K562 (cell line): ENCODE measurements around the gene PHLDB3. TPM values are rescaled to one million over a fixed set of nuclear protein-coding genes. Genes with fewer than 3 reads are reported as not detected.
A peak's percentile ranks its signal among the peaks of the same experiment; 100 is the strongest.

Source experiments
- ETV1 ChIP-seq: fragments of 450-650 bp; conservative IDR thresholded peaks from 2 replicates; pipeline ENCODE4 v1.6.1; 2016; ENCODE audit warnings: missing genetic modification characterization, control low read depth, low read depth, missing compliant biosample characterization
- GATA2 ChIP-seq: sonication (generic); formaldehyde crosslinking; IDR thresholded peaks from 2 replicates; pipeline ENCODE4 v1.4.0; 2020; ENCODE audit warnings: mild to moderate bottlenecking, missing genetic modification reagents
- HNRNPL ChIP-seq: fragments of 200-400 bp; formaldehyde crosslinking; IDR thresholded peaks from 2 replicates; pipeline ENCODE4 v1.6.1; 2017; ENCODE audit warnings: low read depth, mild to moderate bottlenecking, low read length
- JUN ChIP-seq, 2 experiments: sonication (generic) in 1 of 2; formaldehyde crosslinking in 1 of 2; IDR thresholded peaks; 2 replicates each; pipeline versions ENCODE4 v1.6.1 to v1.8.0; 2012 to 2022; ENCODE audit warnings: borderline replicate concordance in 2 of 2, mild to moderate bottlenecking in 2 of 2, improper control_type of control experiment in 1 of 2, low read depth in 1 of 2, low read length in 1 of 2, missing genetic modification reagents in 1 of 2
- MYC ChIP-seq, 2 experiments: fragments of 250-450 bp in 1 of 2; sonication (Bioruptor Pico) in 1 of 2; IDR thresholded peaks; 2 replicates each; pipeline versions ENCODE4 v1.5.1 to v1.6.1; 2012 to 2021; ENCODE audit warnings: low read depth in 2 of 2, borderline replicate concordance in 1 of 2, improper control_type of control experiment in 1 of 2, low read length in 1 of 2, mild to moderate bottlenecking in 1 of 2, moderate library complexity in 1 of 2
- NELFE ChIP-seq: IDR thresholded peaks from 2 replicates; pipeline ENCODE4 v1.6.1; 2011; ENCODE audit warnings: mild to moderate bottlenecking; ENCODE audit not compliant: insufficient read depth, insufficient read length
- NFIC ChIP-seq: fragments of 450-650 bp; IDR thresholded peaks from 2 replicates; pipeline ENCODE4 v1.6.1; 2017; ENCODE audit warnings: mild to moderate bottlenecking, inconsistent platforms
- POLR2H ChIP-seq: IDR thresholded peaks from 2 replicates; pipeline ENCODE4 v1.6.1; 2016; ENCODE audit warnings: missing genetic modification characterization, low read depth, mild to moderate bottlenecking, control low read depth, missing compliant biosample characterization, moderate library complexity
- PTTG1 ChIP-seq: fragments of 450-650 bp; IDR thresholded peaks from 2 replicates; pipeline ENCODE4 v1.6.1; 2016; ENCODE audit warnings: low read depth, mild to moderate bottlenecking, missing genetic modification characterization, missing compliant biosample characterization
- RCOR1 ChIP-seq, 2 experiments: IDR thresholded peaks; 2 replicates each; pipeline ENCODE4 v1.6.1; 2012; ENCODE audit warnings: low read depth in 2 of 2, low read length in 2 of 2, borderline replicate concordance in 1 of 2, improper control_type of control experiment in 1 of 2
- RFX1 ChIP-seq: fragments of 450-650 bp; IDR thresholded peaks from 2 replicates; pipeline ENCODE4 v1.6.1; 2016; ENCODE audit warnings: mild to moderate bottlenecking, moderate library complexity
- RFX5 ChIP-seq: IDR thresholded peaks from 2 replicates; pipeline ENCODE4 v1.6.1; 2011; ENCODE audit warnings: low read depth, mild to moderate bottlenecking, improper control_type of control experiment, low read length
- RFX7 ChIP-seq: fragments of 250-450 bp; sonication (Bioruptor Pico); IDR thresholded peaks from 2 replicates; pipeline ENCODE4 v1.5.1; 2021; ENCODE audit warnings: mild to moderate bottlenecking
- SOX6 ChIP-seq: fragments of 450-650 bp; IDR thresholded peaks from 2 replicates; pipeline ENCODE4 v1.6.1; 2014; ENCODE audit warnings: mild to moderate bottlenecking
- SUPT5H ChIP-seq: fragments of 450-650 bp; IDR thresholded peaks from 2 replicates; pipeline ENCODE4 v1.6.1; 2016
- U2AF2 ChIP-seq: fragments of 200-400 bp; formaldehyde crosslinking; optimal IDR thresholded peaks from 2 replicates; pipeline ENCODE3; 2017; ENCODE audit warnings: low read depth, mild to moderate bottlenecking, low read length
- ZBTB7A ChIP-seq: IDR thresholded peaks from 2 replicates; pipeline ENCODE4 v1.6.1; 2011; ENCODE audit warnings: low read depth, mild to moderate bottlenecking, low read length, moderate library complexity, borderline replicate concordance; ENCODE audit not compliant: control insufficient read depth
- ZFP36 ChIP-seq: fragments of 150-350 bp; IDR thresholded peaks from 2 replicates; pipeline ENCODE4 v1.6.1; 2018; ENCODE audit warnings: low read length, low read depth; ENCODE audit not compliant: partially characterized antibody
- ZNF830 ChIP-seq: fragments of 250-450 bp; sonication (Bioruptor Pico); IDR thresholded peaks from 2 replicates; pipeline ENCODE4 v1.5.0; 2021; ENCODE audit warnings: mild to moderate bottlenecking
- polyA plus RNA-seq, 8 experiments: library from polyadenylated mRNA; depleted of rRNA in 4 of 8; stranded (reverse) in 5 of 8; unstranded in 3 of 8; fragments of >200 nt; fragmentation: Nextera tagmentation in 2 of 8; fragmentation: Illumina TruSeq in 1 of 8; extraction: Ambion mirVana in 2 of 8; extraction: Trizol in 1 of 8; gene quantifications; 2 replicates each; pipeline versions ENCODE4 v1.2.1 to v1.2.3, GENCODE V29; 2011 to 2014; ENCODE audit warnings: inconsistent platforms in 1 of 8, missing spikeins in 1 of 8
- total RNA-seq, 7 experiments: library from RNA; depleted of rRNA in 6 of 7; stranded (reverse); fragments of >200 nt in 6 of 7; fragmentation: Illumina TruSeq in 2 of 7; extraction: Trizol in 2 of 7; gene quantifications; 2 replicates each; pipeline versions ENCODE4 v1.2.1 to v1.2.3, GENCODE V29; 2011 to 2021; ENCODE audit warnings: low replicate concordance in 1 of 7
- TF ChIP-seq, protein P1 (sequence below): IDR thresholded peaks from 2 replicates; pipeline ENCODE4 v1.6.1; 2012; ENCODE audit warnings: low read depth, low read length, improper control_type of control experiment, borderline replicate concordance
- TF ChIP-seq, protein P2 (sequence below): sonication (generic); formaldehyde crosslinking; IDR thresholded peaks from 2 replicates; pipeline ENCODE4 v1.8.1; 2023; ENCODE audit warnings: mild to moderate bottlenecking, missing genetic modification reagents
- TF ChIP-seq, protein P3 (sequence below): fragments of 450-650 bp; IDR thresholded peaks from 2 replicates; pipeline ENCODE4 v1.6.1; 2016; ENCODE audit warnings: borderline replicate concordance

The PHLDB3 gene
- total and polyA plus RNA-seq, 9 of the 15 experiments (the other 6 are each of a cell fraction or from before 2014, with no cell fraction given), result 0.04 to 23.5 (median 3.9) TPM

DNA sequence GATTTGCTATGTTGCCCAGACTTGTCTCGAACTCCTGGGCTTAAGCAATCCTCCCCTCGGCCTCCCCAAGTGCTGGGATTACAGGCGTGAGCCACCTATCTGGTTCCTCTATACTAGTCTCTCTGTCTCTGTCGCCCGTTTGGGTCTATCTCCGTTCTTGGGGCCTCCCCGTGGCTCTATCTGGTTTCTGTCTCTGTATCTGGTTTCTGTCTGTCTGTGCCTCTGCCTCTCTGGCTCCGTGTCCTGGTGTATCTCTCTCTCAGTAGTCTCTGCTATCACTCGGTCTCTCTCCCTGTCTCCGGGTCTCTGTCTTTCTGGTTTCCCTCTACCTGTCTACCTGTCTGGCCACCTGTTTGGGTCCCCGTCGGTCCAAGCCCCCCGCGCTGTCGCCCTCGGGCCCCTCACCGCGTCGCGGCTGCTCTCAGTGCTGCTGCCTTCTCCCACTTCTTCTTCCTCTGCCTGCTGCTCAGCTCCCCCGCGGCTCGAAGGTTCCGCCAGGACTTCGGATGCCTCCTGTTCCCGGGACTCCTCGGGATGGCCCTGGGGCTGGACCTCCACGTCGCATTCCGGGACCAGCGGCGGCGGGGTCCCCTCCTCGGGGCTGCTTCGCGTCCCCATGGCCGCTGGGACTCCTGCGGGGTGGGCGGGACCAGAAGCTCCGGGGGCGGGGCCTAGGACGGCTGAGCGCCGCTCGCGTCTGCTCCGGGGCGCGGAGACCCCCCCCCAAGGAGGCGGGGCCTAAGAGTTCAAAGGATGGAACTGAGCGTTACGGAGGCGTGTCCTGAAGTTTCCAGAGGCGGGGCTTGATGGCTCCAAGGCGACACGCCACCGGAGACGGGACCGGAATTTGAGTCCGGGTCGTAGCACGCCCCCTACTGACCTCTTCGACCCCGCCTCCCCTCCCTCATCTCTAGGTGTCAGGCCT, 783 bp downstream of the PHLDB3 start (continued):
- TF ChIP-seq ZFP36, result no peak
- TF ChIP-seq MYC (IDR thresholded peaks at IDR 0.05; ENCODE audit: low read depth, low read length), result peak; percentile 55; the same call in 1 of the 2 replicates
- TF ChIP-seq MYC (CRISPR knock-in tag; IDR thresholded peaks at IDR 0.05; ENCODE audit: borderline replicate concordance, low read depth), result no peak
- no peak for TF ChIP-seq POLR2H (tag)
- no peak for TF ChIP-seq SOX6
- TF ChIP-seq, protein P1, sequence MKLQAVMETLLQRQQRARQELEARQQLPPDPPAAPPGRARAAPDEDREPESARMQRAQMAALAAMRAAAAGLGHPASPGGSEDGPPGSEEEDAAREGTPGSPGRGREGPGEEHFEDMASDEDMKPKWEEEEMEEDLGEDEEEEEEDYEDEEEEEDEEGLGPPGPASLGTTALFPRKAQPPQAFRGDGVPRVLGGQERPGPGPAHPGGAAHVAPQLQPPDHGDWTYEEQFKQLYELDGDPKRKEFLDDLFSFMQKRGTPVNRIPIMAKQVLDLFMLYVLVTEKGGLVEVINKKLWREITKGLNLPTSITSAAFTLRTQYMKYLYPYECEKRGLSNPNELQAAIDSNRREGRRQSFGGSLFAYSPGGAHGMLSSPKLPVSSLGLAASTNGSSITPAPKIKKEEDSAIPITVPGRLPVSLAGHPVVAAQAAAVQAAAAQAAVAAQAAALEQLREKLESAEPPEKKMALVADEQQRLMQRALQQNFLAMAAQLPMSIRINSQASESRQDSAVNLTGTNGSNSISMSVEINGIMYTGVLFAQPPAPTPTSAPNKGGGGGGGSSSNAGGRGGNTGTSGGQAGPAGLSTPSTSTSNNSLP, result no peak
- no peak for TF ChIP-seq GATA2 (CRISPR knock-in tag)
- TF ChIP-seq RFX1, result peak; percentile 63
- TF ChIP-seq U2AF2, result no peak
- TF ChIP-seq NFIC, result peak; percentile 27; the same call in 1 of the 2 replicates
- peak; percentile 68; the same call in 1 of the 2 replicates for TF ChIP-seq SUPT5H
- TF ChIP-seq JUN (IDR thresholded peaks at IDR 0.05; ENCODE audit: borderline replicate concordance, low read depth, low read length), result no peak
- no peak for TF ChIP-seq JUN (CRISPR knock-in tag; IDR thresholded peaks at IDR 0.05; ENCODE audit: borderline replicate concordance)
- TF ChIP-seq PTTG1 (tag), result no peak
- no peak for TF ChIP-seq HNRNPL
- no peak for TF ChIP-seq ETV1 (tag)
- TF ChIP-seq, protein P2, sequence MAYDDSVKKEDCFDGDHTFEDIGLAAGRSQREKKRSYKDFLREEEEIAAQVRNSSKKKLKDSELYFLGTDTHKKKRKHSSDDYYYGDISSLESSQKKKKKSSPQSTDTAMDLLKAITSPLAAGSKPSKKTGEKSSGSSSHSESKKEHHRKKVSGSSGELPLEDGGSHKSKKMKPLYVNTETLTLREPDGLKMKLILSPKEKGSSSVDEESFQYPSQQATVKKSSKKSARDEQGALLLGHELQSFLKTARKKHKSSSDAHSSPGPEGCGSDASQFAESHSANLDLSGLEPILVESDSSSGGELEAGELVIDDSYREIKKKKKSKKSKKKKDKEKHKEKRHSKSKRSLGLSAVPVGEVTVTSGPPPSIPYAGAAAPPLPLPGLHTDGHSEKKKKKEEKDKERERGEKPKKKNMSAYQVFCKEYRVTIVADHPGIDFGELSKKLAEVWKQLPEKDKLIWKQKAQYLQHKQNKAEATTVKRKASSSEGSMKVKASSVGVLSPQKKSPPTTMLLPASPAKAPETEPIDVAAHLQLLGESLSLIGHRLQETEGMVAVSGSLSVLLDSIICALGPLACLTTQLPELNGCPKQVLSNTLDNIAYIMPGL (CRISPR knock-in tag), result no peak
- no peak for TF ChIP-seq ZNF830 (CRISPR knock-in tag)
- TF ChIP-seq NELFE, result no peak
- no peak for TF ChIP-seq RFX7 (CRISPR knock-in tag)
- no peak for TF ChIP-seq RFX5
- peak in 1 of 2 experiments; percentile 33; a peak in 1 of 4 replicates for TF ChIP-seq RCOR1 (IDR thresholded peaks at IDR 0.05; ENCODE audit: borderline replicate concordance in 1 of 2, low read depth in 2 of 2, low read length in 2 of 2)
- TF ChIP-seq, protein P3, sequence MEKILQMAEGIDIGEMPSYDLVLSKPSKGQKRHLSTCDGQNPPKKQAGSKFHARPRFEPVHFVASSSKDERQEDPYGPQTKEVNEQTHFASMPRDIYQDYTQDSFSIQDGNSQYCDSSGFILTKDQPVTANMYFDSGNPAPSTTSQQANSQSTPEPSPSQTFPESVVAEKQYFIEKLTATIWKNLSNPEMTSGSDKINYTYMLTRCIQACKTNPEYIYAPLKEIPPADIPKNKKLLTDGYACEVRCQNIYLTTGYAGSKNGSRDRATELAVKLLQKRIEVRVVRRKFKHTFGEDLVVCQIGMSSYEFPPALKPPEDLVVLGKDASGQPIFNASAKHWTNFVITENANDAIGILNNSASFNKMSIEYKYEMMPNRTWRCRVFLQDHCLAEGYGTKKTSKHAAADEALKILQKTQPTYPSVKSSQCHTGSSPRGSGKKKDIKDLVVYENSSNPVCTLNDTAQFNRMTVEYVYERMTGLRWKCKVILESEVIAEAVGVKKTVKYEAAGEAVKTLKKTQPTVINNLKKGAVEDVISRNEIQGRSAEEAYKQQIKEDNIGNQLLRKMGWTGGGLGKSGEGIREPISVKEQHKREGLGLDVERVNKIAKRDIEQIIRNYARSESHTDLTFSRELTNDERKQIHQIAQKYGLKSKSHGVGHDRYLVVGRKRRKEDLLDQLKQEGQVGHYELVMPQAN, result peak; percentile 77
- peak; percentile 83; the same call in 1 of the 2 replicates for TF ChIP-seq ZBTB7A
